Tibial nerve (tissue), 4 donors: Measurements from ENCODE around the gene PTPRK. TPM values are rescaled to one million over a fixed set of nuclear protein-coding genes. Genes with fewer than 3 reads are reported as not detected.

Experiments used
- DNase-seq, 2 donors: peaks; one replicate each; pipeline ENCODE4 v3.0.0-alpha.2; 2019; ENCODE audit warnings: low spot score in 2 of 2
- H3K27ac ChIP-seq, 4 donors: fragments of 200-600 bp; sonication (generic) in 3 of 4; one replicate each; pipeline ENCODE4 v1.5.1; 2017 to 2019; ENCODE audit warnings: mild to moderate bottlenecking in 1 of 4
- H3K27me3 ChIP-seq, 2 donors: fragments of 200-600 bp; sonication (generic) in 1 of 2; one replicate each; pipeline versions ENCODE4 v1.5.1 to v1.6.0; 2017 to 2019
- H3K36me3 ChIP-seq, 3 donors: fragments of 200-600 bp; sonication (generic); one replicate each; pipeline ENCODE4 v1.5.1; 2018 to 2019
- H3K4me1 ChIP-seq, 4 donors: fragments of 200-600 bp; sonication (generic) in 3 of 4; one replicate each; pipeline ENCODE4 v1.5.1; 2017 to 2019
- H3K4me3 ChIP-seq, 4 donors: fragments of 200-600 bp; sonication (generic) in 3 of 4; one replicate each; pipeline ENCODE4 v1.5.1; 2017 to 2019; ENCODE audit warnings: mild to moderate bottlenecking in 1 of 4, moderate library complexity in 1 of 4
- H3K9me3 ChIP-seq, 4 donors: fragments of 200-600 bp; sonication (generic) in 3 of 4; one replicate each; pipeline ENCODE4 v1.5.1; 2017 to 2019
- CTCF ChIP-seq, 5 experiments: fragments of 200-600 bp in 3 of 5; fragments of 450-650 bp in 2 of 5; sonication (generic) in 3 of 5; IDR thresholded peaks; one replicate each; pipeline ENCODE4 v1.5.1; 2016 to 2019; ENCODE audit warnings: antibody characterized with exemption in 5 of 5, mild to moderate bottlenecking in 3 of 5, moderate library complexity in 2 of 5
- EP300 ChIP-seq, 2 donors: sonication (generic); formaldehyde crosslinking; IDR thresholded peaks; one replicate each; pipeline ENCODE4 v1.6.1; 2017; ENCODE audit warnings: antibody characterized with exemption in 2 of 2, mild to moderate bottlenecking in 1 of 2
- POLR2A ChIP-seq, 2 donors: fragments of 450-650 bp; IDR thresholded peaks; one replicate each; pipeline ENCODE4 v1.6.1; 2017; ENCODE audit warnings: antibody characterized with exemption in 2 of 2, mild to moderate bottlenecking in 2 of 2, moderate library complexity in 2 of 2
- WGBS, 2 donors: methylation state at CpG; one replicate each; pipeline ENCODE4 v1.1.5; 2018; 5-methylcytosine and 5-hydroxymethylcytosine counted together
- total RNA-seq, 4 donors: library from RNA; depleted of rRNA; stranded (reverse); fragments of >200 nt; gene quantifications; one replicate each; pipeline ENCODE4 v1.1.0, GENCODE V29; 2016

Gene PTPRK
- total RNA-seq, 4 donors from 2014 or later = 17.4 to 26.1 (median 21.2) TPM

- TF ChIP-seq EP300 (IDR thresholded peaks at IDR 0.05) (no peak), CTCF (IDR thresholded peaks at IDR 0.05) (no peak), POLR2A (IDR thresholded peaks at IDR 0.05) (no peak)
- no peaks in the 10 kb centered on the region for H3K9me3 ChIP-seq
- no peaks in the 10 kb centered on the region for H3K27me3 ChIP-seq
- H3K4me1 ChIP-seq = no peaks in the 10 kb centered on the region
- H3K36me3 ChIP-seq = no peaks in the 10 kb centered on the region
- no peak for DNase-seq
- H3K4me3 ChIP-seq = no peak overlapping the region
- no peak overlapping the region for H3K27ac ChIP-seq
These were observed 312.3 kb downstream of the PTPRK start for GRCh38 chr6:128208078-128208477.

DNA sequence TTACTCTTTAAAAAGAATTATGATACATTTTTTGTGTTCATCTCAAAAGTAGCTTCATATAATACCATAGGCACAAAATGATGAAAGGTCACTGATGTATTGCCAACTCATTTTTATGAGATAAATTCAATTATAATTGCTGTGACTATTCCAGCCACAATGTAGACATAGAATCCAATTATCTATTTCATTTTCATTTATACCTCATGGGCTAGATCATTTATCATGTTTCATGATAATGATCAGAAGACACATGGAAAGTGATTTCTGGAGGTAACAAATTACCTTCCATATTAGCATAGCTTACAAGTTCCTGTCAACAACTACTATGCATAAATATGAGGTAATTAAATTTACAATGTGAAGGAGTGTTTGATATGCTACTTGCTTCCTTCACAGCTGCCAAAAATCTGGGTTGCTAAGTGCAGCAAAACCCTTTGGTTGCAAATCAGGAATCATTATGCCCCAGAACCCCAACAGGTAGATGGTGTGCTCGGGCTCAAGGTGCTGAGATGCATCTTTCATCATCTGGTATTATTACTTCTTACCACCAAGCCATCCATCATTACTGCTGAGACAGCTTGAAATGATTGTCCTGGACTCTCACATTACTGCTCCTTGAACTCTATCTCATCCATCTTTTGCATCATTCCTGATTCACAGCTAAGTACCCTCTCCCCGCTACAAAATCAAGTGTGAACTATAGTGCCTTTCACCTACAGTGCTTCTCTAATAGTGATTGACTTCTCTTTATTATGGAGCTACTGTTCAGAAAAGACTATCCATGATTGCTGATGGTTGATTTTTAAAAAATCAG, 313.6 kb downstream of the PTPRK start:
- Histone ChIP-seq H3K27me3 (no peaks in the 10 kb centered on the region), H3K4me1 (no peaks in the 10 kb centered on the region), H3K36me3 (no peaks in the 10 kb centered on the region), H3K27ac (no peak overlapping the region), H3K4me3 (no peak overlapping the region), H3K9me3 (no peaks in the 10 kb centered on the region)
- no peak for DNase-seq
- TF ChIP-seq CTCF (IDR thresholded peaks at IDR 0.05) = no peak
- TF ChIP-seq POLR2A (IDR thresholded peaks at IDR 0.05) = no peak
- TF ChIP-seq EP300 (IDR thresholded peaks at IDR 0.05) = no peak
- 96% methylated on average over 2 of the region's 2 CpGs for WGBS, 2 donors

DNA sequence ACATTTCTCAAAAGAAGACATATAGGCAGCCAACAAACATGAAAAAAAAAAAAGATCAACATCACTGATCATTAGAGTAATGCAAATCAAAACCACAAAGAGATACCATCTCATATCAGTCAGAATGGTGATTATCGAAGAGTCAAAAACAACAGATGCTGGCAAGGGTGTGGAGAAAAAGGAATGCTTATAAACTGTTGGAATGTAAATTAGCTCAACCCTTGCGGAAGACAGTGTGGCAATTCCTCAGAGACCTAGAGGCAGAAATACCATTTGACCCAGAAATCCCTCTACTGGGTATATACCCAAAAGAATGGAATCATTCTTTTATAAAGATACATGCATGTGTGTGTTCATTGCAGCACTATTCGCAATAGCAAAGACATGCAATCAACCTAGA, 315.8 kb downstream of the PTPRK start:
- Histone ChIP-seq H3K36me3 (no peaks in the 10 kb centered on the region), H3K4me3 (no peak overlapping the region), H3K9me3 (no peaks in the 10 kb centered on the region), H3K4me1 (no peaks in the 10 kb centered on the region), H3K27ac (no peak overlapping the region), H3K27me3 (no peaks in the 10 kb centered on the region)
- DNase-seq = no peak
- TF ChIP-seq CTCF (IDR thresholded peaks at IDR 0.05) = no peak
- no peak for TF ChIP-seq POLR2A (IDR thresholded peaks at IDR 0.05)
- no peak for TF ChIP-seq EP300 (IDR thresholded peaks at IDR 0.05)
- WGBS, 2 donors = 87 to 95% methylated on average over 3 of the region's 3 CpGs

- WGBS, 2 donors = 91 to 93% methylated on average over 12 of the region's 12 CpGs
- H3K27ac ChIP-seq = no peak overlapping the region
- H3K27me3 ChIP-seq = no peaks in the 10 kb centered on the region
- H3K9me3 ChIP-seq = no peaks in the 10 kb centered on the region
- no peaks in the 10 kb centered on the region for H3K36me3 ChIP-seq
- H3K4me3 ChIP-seq = no peak overlapping the region
- TF ChIP-seq CTCF (IDR thresholded peaks at IDR 0.05) (no peak), EP300 (IDR thresholded peaks at IDR 0.05) (no peak), POLR2A (IDR thresholded peaks at IDR 0.05) (no peak)
- no peak for DNase-seq
- H3K4me1 ChIP-seq = no peaks in the 10 kb centered on the region
These were observed 318.1 kb downstream of the PTPRK start for GRCh38 chr6:128202169-128202765.

DNA sequence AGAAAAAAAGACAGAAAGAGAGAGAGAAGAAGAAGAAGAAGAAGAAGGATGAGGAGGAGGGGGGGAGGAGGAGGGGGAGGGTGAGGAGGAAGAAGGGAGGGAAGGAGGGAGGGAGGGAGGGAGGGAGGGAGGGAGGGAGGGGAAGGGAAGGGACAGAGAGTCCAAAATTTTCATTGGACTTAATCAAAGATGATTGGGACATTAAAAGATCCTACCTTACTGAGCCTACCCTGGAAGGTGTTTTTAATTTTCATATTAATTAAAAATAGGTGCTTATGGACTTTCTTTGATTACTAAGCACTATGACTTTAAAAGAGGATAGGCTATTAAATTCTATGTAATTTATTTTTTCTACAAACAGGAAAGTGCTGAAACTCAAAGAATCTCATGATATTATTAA, 319.6 kb downstream of the PTPRK start:
- Histone ChIP-seq H3K36me3 (no peaks in the 10 kb centered on the region), H3K27ac (no peak overlapping the region), H3K4me1 (no peaks in the 10 kb centered on the region), H3K4me3 (no peak overlapping the region), H3K9me3 (no peaks in the 10 kb centered on the region), H3K27me3 (no peaks in the 10 kb centered on the region)
- no peak for DNase-seq
- TF ChIP-seq EP300 (IDR thresholded peaks at IDR 0.05) (no peak), CTCF (IDR thresholded peaks at IDR 0.05) (no peak), POLR2A (IDR thresholded peaks at IDR 0.05) (no peak)
